ENCODE data around the gene RASGRP4.
"Not testable (repeated sequence)": the region's sequence is repeated elsewhere in the genome, so short reads cannot be mapped to it uniquely, and the experiment has no call there.

Gene RASGRP4

GRCh38 chr19:38425810-38426466 lies at the start of gene RASGRP4:
TSS of gene RASGRP4 (minus strand) at chr19:38426219. CDS start at chr19:38426091, 128 bp downstream.
- DNase-seq (ENCODE audit: low read depth) = no peak

- DNase-seq (ENCODE audit: low read depth) = no peak
Measured at GRCh38 chr19:38475176-38475575, 49.2 kb upstream of the RASGRP4 start.

- no peak for DNase-seq (ENCODE audit: low read depth)
Measured at GRCh38 chr19:38473201-38473600, 47.2 kb upstream of the RASGRP4 start.

GRCh38 chr19:38472725-38473124 lies 46.7 kb upstream of the RASGRP4 start:
- DNase-seq (ENCODE audit: low read depth) = not testable (repeated sequence)

GRCh38 chr19:38470788-38471480 lies 44.9 kb upstream of the RASGRP4 start:
- DNase-seq (ENCODE audit: low read depth) = no peak

GRCh38 chr19:38469151-38469550 lies 43.1 kb upstream of the RASGRP4 start:
- DNase-seq (ENCODE audit: low read depth) = no peak

- no peak for DNase-seq (ENCODE audit: low read depth)
Measured at GRCh38 chr19:38467541-38468525, 41.8 kb upstream of the RASGRP4 start.

GRCh38 chr19:38466050-38466449 lies 40.0 kb upstream of the RASGRP4 start:
- DNase-seq (ENCODE audit: low read depth) = no peak

GRCh38 chr19:38464421-38465082 lies 38.5 kb upstream of the RASGRP4 start:
- no peak for DNase-seq (ENCODE audit: low read depth)

GRCh38 chr19:38463365-38463764 lies 37.3 kb upstream of the RASGRP4 start:
- no peak for DNase-seq (ENCODE audit: low read depth)

- no peak for DNase-seq (ENCODE audit: low read depth)
Measured at GRCh38 chr19:38458991-38459390, 33.0 kb upstream of the RASGRP4 start.

- DNase-seq (ENCODE audit: low read depth) = no peak
Measured at GRCh38 chr19:38457690-38458405, 31.8 kb upstream of the RASGRP4 start.

- no peak for DNase-seq (ENCODE audit: low read depth)
Measured at GRCh38 chr19:38457202-38457601, 31.2 kb upstream of the RASGRP4 start.

GRCh38 chr19:38455031-38455430 lies 29.0 kb upstream of the RASGRP4 start:
- DNase-seq (ENCODE audit: low read depth) = no peak

- no peak for DNase-seq (ENCODE audit: low read depth)
Measured at GRCh38 chr19:38453596-38453995, 27.6 kb upstream of the RASGRP4 start.

- no peak for DNase-seq (ENCODE audit: low read depth)
Measured at GRCh38 chr19:38452430-38453366, 26.7 kb upstream of the RASGRP4 start.

- DNase-seq (ENCODE audit: low read depth) = no peak
Measured at GRCh38 chr19:38451629-38452028, 25.6 kb upstream of the RASGRP4 start.

- no peak for DNase-seq (ENCODE audit: low read depth)
Measured at GRCh38 chr19:38451036-38451435, 25.0 kb upstream of the RASGRP4 start.

- DNase-seq (ENCODE audit: low read depth) = no peak
Measured at GRCh38 chr19:38449518-38449917, 23.5 kb upstream of the RASGRP4 start.

GRCh38 chr19:38448225-38448624 lies 22.2 kb upstream of the RASGRP4 start:
- no peak for DNase-seq (ENCODE audit: low read depth)

Measured in fibroblast of gingiva (primary cell).